ENCODE data around the gene FEM1B. TPM values are rescaled to one million over a fixed set of nuclear protein-coding genes. Genes with fewer than 3 reads are reported as not detected.

Gene FEM1B
- total RNA-seq, 1 donor from 2014 or later = 46.2 TPM

DNA sequence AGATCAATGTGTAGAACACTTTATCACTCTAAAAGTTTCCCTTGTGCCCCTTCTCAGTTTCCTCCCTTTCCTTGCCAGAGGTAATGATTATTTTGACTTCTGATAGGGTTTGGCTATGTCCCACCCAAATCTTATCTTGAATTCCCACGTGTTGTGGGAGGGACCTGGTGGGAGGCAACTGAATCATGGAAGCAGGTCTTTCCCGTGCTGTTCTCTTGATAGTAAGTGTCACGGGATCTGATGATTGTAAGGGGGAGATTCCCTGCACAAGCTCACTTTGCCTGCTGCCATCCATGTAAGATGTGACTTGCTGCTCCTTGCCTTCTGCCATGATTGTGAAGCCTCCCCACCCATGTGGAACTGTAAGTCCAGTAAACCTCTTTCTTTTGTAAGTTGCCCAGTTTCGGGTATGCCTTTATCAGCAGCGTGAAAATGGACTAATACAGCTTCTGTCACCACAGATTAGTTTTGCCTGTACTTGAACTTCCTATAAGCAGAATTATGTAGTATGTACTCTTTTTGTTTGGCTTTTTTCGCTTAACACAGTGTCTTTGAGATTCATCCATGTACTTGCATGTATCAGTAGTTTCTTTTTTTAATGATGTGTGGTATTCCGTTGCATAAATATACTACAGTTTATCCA, 7.2 kb downstream of the FEM1B start:
- intact Hi-C loops (cut with micrococcal nuclease) = no loop called here
- no peak for DNase-seq
- H3K27me3 Mint-ChIP-seq = no peaks in the 10 kb centered on the region
- peak overlapping the region; percentile 10 for H3K27ac Mint-ChIP-seq
- no peak overlapping the region for H3K4me3 Mint-ChIP-seq
- no peaks in the 10 kb centered on the region for H3K9me3 Mint-ChIP-seq
- peaks cover 48% of the 10 kb centered on the region for H3K4me1 Mint-ChIP-seq
- peaks cover 37% of the 10 kb centered on the region for H3K36me3 Mint-ChIP-seq (ENCODE audit: low read depth)

DNA sequence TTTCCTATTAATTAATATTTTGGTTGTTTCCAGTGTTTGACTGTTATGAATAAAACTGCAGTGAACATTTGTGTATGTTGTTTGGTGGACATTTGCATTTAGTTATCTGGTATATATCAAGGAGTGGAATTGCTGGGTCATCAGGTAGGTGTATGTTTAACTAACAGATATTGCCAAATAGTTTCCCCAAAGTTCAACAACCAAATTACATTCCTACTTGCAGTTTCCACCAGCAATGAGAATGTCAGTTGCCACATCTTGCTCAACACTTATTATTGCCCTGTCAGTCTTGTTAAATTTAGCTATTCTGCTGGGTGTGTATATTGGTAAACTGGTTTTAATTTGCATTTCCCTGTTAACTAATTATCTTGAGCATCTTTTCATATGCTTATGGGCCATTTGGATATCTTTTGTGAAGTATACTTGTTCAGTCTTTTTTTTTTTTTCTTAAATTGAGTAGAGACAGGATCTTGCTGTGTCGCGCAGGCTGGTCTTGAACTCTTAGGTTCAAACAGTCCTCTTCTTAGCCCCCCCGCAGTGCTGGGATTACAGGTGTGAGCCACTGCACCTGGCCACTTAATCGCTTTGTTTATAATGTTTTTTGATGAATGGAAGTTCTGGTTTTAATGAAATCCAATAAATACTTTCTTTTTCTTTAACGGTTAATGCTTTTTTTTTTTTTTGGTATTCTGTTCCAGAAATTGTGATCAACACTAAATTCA, 7.9 kb downstream of the FEM1B start:
- Mint-ChIP-seq H3K27ac (no peak overlapping the region), H3K36me3 (ENCODE audit: low read depth) (peaks cover 37% of the 10 kb centered on the region)

DNA sequence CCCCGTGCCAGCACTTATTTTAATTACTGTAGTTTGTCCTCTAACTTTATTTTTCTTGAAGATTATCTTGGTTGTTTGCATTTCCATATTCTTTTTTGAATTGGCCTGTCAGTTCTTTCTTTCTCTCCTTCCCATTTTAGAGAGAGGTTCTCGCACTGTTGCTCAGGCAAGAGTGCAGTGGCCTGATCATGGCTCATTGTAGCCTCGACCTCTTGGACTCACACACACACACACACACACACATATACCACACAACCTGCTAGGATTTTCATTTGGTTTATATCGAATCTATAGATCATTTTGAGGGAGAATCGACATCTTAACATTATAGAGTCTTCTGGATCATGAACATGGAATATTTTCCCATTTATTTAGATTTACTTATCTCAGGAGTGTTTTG, 8.7 kb downstream of the FEM1B start:
- no peaks in the 10 kb centered on the region for H3K27me3 Mint-ChIP-seq
- peaks cover 43% of the 10 kb centered on the region for H3K36me3 Mint-ChIP-seq (ENCODE audit: low read depth)
- no peak overlapping the region for H3K4me3 Mint-ChIP-seq
- intact Hi-C loops (cut with micrococcal nuclease) = no loop called here
- peaks cover 39% of the 10 kb centered on the region for H3K4me1 Mint-ChIP-seq
- H3K27ac Mint-ChIP-seq = peak overlapping the region; percentile 48
- DNase-seq = no peak
- H3K9me3 Mint-ChIP-seq = no peaks in the 10 kb centered on the region

More for the DNA sequence above, 7.9 kb downstream of the FEM1B start:
- H3K4me3 Mint-ChIP-seq = no peak overlapping the region
- H3K9me3 Mint-ChIP-seq = no peaks in the 10 kb centered on the region
- DNase-seq = no peak
- peaks cover 42% of the 10 kb centered on the region for H3K4me1 Mint-ChIP-seq
- H3K27me3 Mint-ChIP-seq = no peaks in the 10 kb centered on the region
- intact Hi-C loops (cut with micrococcal nuclease) = no loop called here

DNA sequence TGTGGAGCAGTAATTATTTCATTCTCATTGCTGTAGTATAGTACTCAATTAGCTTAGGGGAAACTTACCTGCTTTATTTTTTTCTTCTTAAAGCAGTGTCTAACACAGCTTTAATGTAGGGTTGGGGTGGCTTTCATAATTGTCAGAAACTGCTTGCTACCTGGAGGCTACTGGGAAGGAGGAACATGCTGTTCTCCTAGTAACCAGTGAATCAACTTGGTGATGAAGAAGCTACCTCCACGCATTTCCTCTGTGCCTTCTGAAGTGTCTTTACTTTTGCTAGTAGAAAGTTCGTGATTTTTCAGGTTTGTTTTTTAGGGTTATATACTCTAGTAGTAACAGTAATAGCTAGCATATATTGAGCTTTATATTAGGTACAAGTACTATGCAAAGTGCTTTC, 11.5 kb downstream of the FEM1B start:
- Mint-ChIP-seq H3K4me3 (no peak overlapping the region), H3K9me3 (no peaks in the 10 kb centered on the region), H3K27me3 (no peaks in the 10 kb centered on the region), H3K36me3 (ENCODE audit: low read depth) (peaks cover 46% of the 10 kb centered on the region), H3K27ac (peak overlapping the region; percentile 26), H3K4me1 (peaks cover 40% of the 10 kb centered on the region)
- intact Hi-C loops (cut with micrococcal nuclease) = no loop called here
- DNase-seq = peak; percentile 45

DNA sequence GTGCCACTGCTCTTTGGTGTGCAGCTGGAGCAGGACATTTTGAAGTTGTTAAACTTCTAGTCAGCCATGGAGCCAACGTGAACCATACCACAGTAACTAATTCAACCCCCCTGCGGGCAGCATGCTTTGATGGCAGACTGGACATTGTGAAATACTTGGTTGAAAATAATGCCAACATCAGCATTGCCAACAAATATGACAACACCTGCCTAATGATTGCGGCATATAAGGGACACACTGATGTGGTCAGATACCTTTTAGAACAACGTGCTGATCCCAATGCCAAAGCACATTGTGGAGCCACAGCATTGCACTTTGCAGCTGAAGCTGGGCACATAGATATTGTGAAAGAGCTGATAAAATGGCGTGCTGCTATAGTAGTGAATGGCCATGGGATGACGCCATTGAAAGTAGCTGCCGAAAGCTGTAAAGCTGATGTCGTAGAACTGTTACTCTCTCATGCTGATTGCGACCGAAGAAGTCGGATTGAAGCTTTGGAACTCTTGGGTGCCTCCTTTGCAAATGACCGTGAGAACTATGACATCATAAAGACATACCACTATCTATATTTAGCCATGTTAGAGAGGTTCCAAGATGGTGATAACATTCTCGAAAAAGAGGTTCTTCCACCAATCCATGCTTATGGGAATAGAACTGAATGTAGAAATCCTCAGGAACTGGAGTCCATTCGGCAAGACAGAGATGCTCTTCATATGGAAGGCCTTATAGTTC, 12.2 kb downstream of the FEM1B start:
- peak; percentile 51 for DNase-seq
- Mint-ChIP-seq H3K9me3 (no peaks in the 10 kb centered on the region), H3K4me1 (peaks cover 37% of the 10 kb centered on the region), H3K4me3 (no peak overlapping the region), H3K27ac (no peak overlapping the region), H3K27me3 (no peaks in the 10 kb centered on the region), H3K36me3 (ENCODE audit: low read depth) (peaks cover 42% of the 10 kb centered on the region)
- intact Hi-C loops (cut with micrococcal nuclease) = no loop called here

DNA sequence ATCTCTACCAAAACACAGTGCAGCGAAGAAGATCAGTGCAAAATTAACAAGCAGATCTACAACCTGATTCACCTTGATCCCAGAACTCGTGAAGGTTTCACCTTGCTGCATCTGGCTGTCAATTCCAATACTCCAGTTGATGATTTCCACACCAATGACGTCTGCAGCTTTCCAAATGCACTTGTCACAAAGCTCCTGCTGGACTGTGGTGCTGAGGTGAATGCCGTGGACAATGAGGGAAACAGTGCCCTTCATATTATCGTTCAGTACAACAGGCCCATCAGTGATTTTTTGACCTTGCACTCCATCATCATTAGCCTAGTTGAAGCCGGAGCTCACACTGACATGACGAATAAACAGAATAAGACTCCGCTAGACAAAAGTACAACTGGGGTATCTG, 13.2 kb downstream of the FEM1B start:
- no peaks in the 10 kb centered on the region for H3K27me3 Mint-ChIP-seq
- intact Hi-C loops (cut with micrococcal nuclease) = no loop called here
- peak; percentile 41 for DNase-seq
- H3K4me1 Mint-ChIP-seq = peaks cover 33% of the 10 kb centered on the region
- H3K36me3 Mint-ChIP-seq (ENCODE audit: low read depth) = peaks cover 36% of the 10 kb centered on the region
- H3K9me3 Mint-ChIP-seq = no peaks in the 10 kb centered on the region
- H3K4me3 Mint-ChIP-seq = no peak overlapping the region
- H3K27ac Mint-ChIP-seq = no peak overlapping the region

DNA sequence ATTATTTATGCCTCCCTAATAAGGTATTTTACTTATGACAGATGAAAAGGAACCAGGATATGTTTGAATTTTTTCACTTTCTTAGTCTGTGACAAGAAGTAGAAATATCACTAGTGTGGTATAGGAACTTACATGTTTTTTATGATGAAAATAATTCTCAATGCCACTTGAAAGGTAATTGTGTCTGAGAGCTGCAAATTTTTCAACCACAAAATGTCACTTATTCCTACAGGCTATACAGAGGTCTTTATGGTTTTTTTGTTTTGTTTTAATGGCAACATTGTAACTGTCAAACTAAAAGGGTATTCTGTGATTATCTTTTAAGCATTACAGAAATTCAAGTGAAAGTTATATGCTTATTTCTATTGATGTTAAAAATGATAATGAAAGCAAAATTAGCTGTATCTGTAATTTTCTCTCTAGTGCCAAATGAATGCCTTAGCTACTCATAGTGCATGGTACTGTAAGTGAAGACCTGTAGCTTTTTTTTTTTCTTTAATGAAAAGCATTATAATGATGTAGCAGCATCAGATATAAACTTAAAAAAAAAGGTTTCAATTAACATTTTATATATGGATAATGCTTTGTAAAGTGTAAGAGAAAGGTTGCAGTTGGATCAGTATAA, 14.7 kb downstream of the FEM1B start:
- intact Hi-C loops (cut with micrococcal nuclease) = no loop called here
- H3K4me1 Mint-ChIP-seq = peaks cover 26% of the 10 kb centered on the region
- peaks cover 32% of the 10 kb centered on the region for H3K36me3 Mint-ChIP-seq (ENCODE audit: low read depth)
- no peak for DNase-seq
- H3K27ac Mint-ChIP-seq = no peak overlapping the region
- no peaks in the 10 kb centered on the region for H3K9me3 Mint-ChIP-seq
- no peak overlapping the region for H3K4me3 Mint-ChIP-seq
- no peaks in the 10 kb centered on the region for H3K27me3 Mint-ChIP-seq

DNA sequence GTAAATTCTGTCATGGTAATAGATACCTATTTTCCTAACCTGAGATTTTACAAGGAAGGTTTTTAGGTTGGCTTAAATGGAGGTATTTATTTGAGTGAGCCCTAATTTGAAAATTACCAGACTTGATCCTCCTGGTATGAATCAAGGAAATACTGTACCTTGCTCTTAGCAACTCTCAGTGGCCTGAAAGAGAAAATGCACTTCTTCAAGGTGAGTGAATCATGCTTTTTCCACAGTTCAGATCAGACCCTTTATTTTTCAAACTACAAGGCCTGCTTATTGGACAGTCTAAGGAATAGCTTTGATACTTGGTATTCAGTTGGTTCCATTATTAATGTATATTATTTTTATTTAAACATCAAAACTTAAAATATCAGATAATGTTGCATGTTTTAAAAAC, 15.4 kb downstream of the FEM1B start:
- intact Hi-C loops (cut with micrococcal nuclease) = no loop called here
- Mint-ChIP-seq H3K27ac (no peak overlapping the region), H3K4me3 (no peak overlapping the region), H3K36me3 (ENCODE audit: low read depth) (peaks cover 35% of the 10 kb centered on the region), H3K9me3 (no peaks in the 10 kb centered on the region), H3K4me1 (peaks cover 25% of the 10 kb centered on the region), H3K27me3 (no peaks in the 10 kb centered on the region)
- DNase-seq = no peak

DNA sequence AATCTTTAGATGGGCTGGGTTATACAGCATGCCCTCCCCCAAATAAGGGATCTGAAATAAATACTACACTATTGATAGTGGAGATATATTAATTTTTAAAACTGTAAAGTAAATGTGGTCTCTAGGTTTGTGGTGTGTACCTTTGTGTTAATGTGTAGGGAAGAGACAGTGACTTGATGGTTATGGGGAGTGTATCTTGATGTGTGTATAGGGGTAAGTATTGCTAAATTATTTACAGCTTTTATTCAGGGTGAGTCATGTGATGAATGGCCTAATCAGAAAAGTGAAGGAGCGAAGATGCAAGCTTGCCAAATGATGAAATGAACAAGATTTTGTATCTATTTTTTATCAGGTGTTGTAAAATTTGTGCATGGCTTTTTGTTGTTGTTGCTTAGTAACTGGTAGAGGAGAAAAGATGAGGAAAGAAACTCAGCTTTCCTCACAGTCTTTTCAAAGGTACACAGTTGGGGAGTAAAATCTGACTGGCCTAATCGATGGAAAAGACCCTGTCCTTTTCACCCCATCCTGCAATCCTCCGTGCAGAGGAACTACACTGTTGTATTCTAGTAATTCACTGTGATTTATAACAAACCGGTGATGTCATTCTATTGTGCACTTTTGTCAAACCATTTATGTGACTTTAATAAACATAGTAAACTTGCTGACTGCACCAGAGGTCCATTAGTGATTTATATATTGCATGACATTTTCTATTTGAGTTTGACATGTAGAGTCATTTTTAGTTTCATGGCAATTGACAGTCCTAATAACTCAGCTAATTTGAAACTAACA, 17.7 kb downstream of the FEM1B start:
- Mint-ChIP-seq H3K9me3 (no peaks in the 10 kb centered on the region), H3K4me3 (no peak overlapping the region), H3K4me1 (peaks cover 27% of the 10 kb centered on the region), H3K27ac (no peak overlapping the region), H3K27me3 (no peaks in the 10 kb centered on the region), H3K36me3 (ENCODE audit: low read depth) (peaks cover 28% of the 10 kb centered on the region)
- intact Hi-C loops (cut with micrococcal nuclease) = no loop called here
- DNase-seq = no peak

DNA sequence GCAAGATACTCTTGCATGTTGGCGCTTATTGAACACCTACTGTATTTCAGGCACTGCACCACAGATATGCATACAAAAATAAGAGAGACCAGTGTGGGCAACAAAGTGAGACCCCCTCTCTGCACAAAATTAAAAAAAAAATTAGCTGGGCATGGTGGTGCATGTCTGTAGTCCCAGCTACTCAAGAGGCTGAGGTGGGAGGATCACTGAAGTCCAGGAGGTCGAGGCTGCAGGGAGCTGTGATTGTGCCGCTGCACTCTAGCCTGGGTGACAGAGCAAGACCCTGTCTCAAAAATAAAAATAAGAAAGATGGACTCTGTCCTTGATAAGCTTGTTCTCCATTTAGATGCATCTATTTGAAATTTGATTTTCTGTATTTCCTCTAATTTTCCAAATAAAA, 20.8 kb downstream of the FEM1B start:
- Mint-ChIP-seq H3K9me3 (no peaks in the 10 kb centered on the region), H3K27me3 (no peaks in the 10 kb centered on the region), H3K27ac (peak overlapping the region; percentile 78), H3K4me1 (peaks cover 20% of the 10 kb centered on the region), H3K4me3 (peak overlapping the region; percentile 81), H3K36me3 (ENCODE audit: low read depth) (peaks cover 12% of the 10 kb centered on the region)
- intact Hi-C loops (cut with micrococcal nuclease) = no loop called here
- no peak for DNase-seq

DNA sequence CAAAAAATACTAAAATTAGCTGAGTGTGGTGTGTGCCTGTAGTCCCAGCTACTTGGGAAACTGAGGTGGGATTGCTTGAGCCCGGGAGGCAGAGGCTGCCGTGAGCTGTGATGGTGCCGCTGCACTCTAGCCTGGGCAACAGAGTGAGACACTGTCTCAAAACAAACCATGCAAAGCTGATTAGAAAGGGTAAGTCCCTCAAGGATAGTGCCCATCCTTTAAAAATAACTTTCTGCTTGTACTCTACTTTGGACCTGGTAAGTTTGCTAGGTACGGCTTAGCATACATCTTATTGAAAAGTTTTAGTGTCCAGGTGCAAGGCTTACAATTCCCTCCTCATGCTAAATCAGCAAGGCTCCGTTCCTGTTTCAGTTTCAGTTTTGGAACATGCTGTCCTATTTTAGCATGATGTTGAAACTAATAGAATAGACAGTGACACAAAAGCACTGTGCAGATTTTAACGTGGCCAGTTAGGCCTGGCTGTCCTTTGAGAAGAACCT, 21.4 kb downstream of the FEM1B start:
- Mint-ChIP-seq H3K36me3 (ENCODE audit: low read depth) (peaks cover 9% of the 10 kb centered on the region), H3K27ac (peak overlapping the region; percentile 78), H3K4me1 (peaks cover 20% of the 10 kb centered on the region), H3K9me3 (no peaks in the 10 kb centered on the region), H3K4me3 (peak overlapping the region; percentile 81), H3K27me3 (no peaks in the 10 kb centered on the region)
- intact Hi-C loops (cut with micrococcal nuclease) = loop anchor here (1.0 kb wide), 1 partner anchor 21 kb away; no protein-coding TSS in a partner anchor
- peak; percentile 82 for DNase-seq

DNA sequence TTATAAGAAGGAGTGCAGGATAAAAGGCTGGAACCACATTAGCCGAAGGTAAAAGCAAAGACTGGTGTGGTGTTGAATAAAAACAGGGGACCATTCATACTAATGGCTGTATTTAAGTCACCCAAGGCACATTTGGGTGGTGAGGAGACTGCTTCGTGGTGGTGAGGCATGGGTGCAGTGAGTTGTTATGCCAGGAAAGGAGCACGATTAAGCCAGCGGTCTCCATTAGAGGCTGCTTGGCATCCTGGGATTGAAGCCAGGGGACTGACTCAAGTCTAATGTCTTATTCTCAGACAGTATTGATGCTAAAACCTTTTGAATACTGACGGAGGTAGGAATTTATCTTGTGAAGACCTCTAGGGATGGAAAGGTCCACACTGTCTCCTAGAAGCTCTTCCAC, 21.9 kb downstream of the FEM1B start:
- Mint-ChIP-seq H3K4me3 (peak overlapping the region; percentile 81), H3K27me3 (no peaks in the 10 kb centered on the region), H3K36me3 (ENCODE audit: low read depth) (peaks cover 9% of the 10 kb centered on the region), H3K4me1 (peaks cover 23% of the 10 kb centered on the region), H3K9me3 (no peaks in the 10 kb centered on the region), H3K27ac (peak overlapping the region; percentile 78)
- DNase-seq = no peak
- intact Hi-C loops (cut with micrococcal nuclease) = loop anchor here (1.0 kb wide), 1 partner anchor 21 kb away; no protein-coding TSS in a partner anchor
